Adipose tissue (tissue), 3 donors: ENCODE measurements around the gene PEAK3. TPM values are rescaled to one million over a fixed set of nuclear protein-coding genes. Genes with fewer than 3 reads are reported as not detected.

ENCODE experiments used
- polyA plus RNA-seq, 3 donors: library from polyadenylated mRNA; stranded (reverse); fragments of 200-250 nt; gene quantifications; one replicate each; pipeline ENCODE4 v1.2.3, GENCODE V29; 2013
- donor health status: healthy with polysubstance abuse.
- donor health status: Bipolar disorder and iron deficiency.
- donor health status: healthy.

PEAK3 gene
- polyA plus RNA-seq, 3 donors, result 0.10 to 0.48 (median 0.45) TPM

Other genes with a start within 250 kb of the PEAK3 start
- 100 to 1,000 TPM; 175 to 226 (median 190) TPM for gene MKNK2, start 230.9 kb downstream of the PEAK3 start, polyA plus RNA-seq
- 10 to 100 TPM; 10.1 to 35.7 (median 28.6) TPM for gene MOB3A, start 185.8 kb downstream of the PEAK3 start, polyA plus RNA-seq
- gene IZUMO4, start 185.3 kb downstream of the PEAK3 start, polyA plus RNA-seq, result 10 to 100 TPM in 2 of 3 donors, 1 to 10 TPM in 1; 6.5 to 18.7 (median 17.0) TPM
- gene AP3D1, start 130.6 kb downstream of the PEAK3 start, polyA plus RNA-seq, result 10 to 100 TPM; 68.0 to 70.9 (median 69.8) TPM
- gene DOT1L, start 118.2 kb downstream of the PEAK3 start, polyA plus RNA-seq, result 10 to 100 TPM in 1 of 3 donors, 1 to 10 TPM in 2; 5.8 to 17.4 (median 8.4) TPM
- gene PLEKHJ1, start 45.8 kb downstream of the PEAK3 start, polyA plus RNA-seq, result 100 to 1,000 TPM in 1 of 3 donors, 10 to 100 TPM in 2; 64.6 to 108 (median 84.1) TPM
- 10 to 100 TPM; 31.2 to 36.4 (median 34.2) TPM for gene SF3A2, start 45.4 kb downstream of the PEAK3 start, polyA plus RNA-seq
- under 1 TPM; 0.45 to 0.67 (median 0.59) TPM for gene AMH, start 32.9 kb downstream of the PEAK3 start, polyA plus RNA-seq
- under 1 TPM; 0.56 to 0.74 (median 0.56) TPM for gene JSRP1, start 25.8 kb downstream of the PEAK3 start, polyA plus RNA-seq
- gene LINGO3, start 26.0 kb upstream of the PEAK3 start, polyA plus RNA-seq, result under 1 TPM in 2 of 3 donors, not detected in 1; 0.05 to 0.19 TPM
- 100 to 1,000 TPM in 2 of 3 donors, 10 to 100 TPM in 1; 97.8 to 222 (median 149) TPM for gene LSM7, start 46.4 kb upstream of the PEAK3 start, polyA plus RNA-seq
- gene SPPL2B, start 46.5 kb upstream of the PEAK3 start, polyA plus RNA-seq, result 10 to 100 TPM; 39.4 to 46.2 (median 45.5) TPM
- under 1 TPM in 2 of 3 donors, not detected in 1; 0.09 to 0.75 TPM for gene TMPRSS9, start 78.1 kb upstream of the PEAK3 start, polyA plus RNA-seq
- gene TIMM13, start 145.4 kb upstream of the PEAK3 start, polyA plus RNA-seq, result 10 to 100 TPM; 69.4 to 96.4 (median 87.4) TPM
- gene LMNB2, start 174.8 kb upstream of the PEAK3 start, polyA plus RNA-seq, result 10 to 100 TPM in 2 of 3 donors, 1 to 10 TPM in 1; 6.9 to 23.0 (median 17.5) TPM
- gene GADD45B, start 194.0 kb upstream of the PEAK3 start, polyA plus RNA-seq, result 100 to 1,000 TPM in 2 of 3 donors, 10 to 100 TPM in 1; 97.2 to 938 (median 522) TPM